Panc1 (cell line): ENCODE measurements around the gene RBM23. TPM values are rescaled to one million over a fixed set of nuclear protein-coding genes. Genes with fewer than 3 reads are reported as not detected.

Source experiments
- ATAC-seq: fragments of 200-7000 bp; cut with Tn5 transposase; 2 replicates; pipeline ENCODE4 v1.9.1; 2020; ENCODE audit warnings: mild to moderate bottlenecking, moderate library complexity
- BruUV-seq: library from RNA; stranded (reverse); fragments of 400-500 nt; replicated peaks from 2 replicates; lab custom pipeline; 2021; lab: Mats Ljungman, UMichigan
- CTCF ChIA-PET: fragments of 300-600 bp; sonication (Branson Sonifier 250); formaldehyde crosslinking; loops from one replicate; lab custom pipeline; 2022; ENCODE audit warnings: antibody characterized with exemption; lab: Charles Lee
- POLR2A ChIA-PET: fragments of 300-600 bp; sonication (Branson Sonifier 250); formaldehyde crosslinking; loops from one replicate; lab custom pipeline; 2022; ENCODE audit warnings: antibody characterized with exemption; lab: Charles Lee
- DNase-seq: peaks from one replicate; pipeline ENCODE4 v3.0.0-alpha.2; 2010; ENCODE audit warnings: low read depth, low spot score
- H3K27ac ChIP-seq: 2 replicates; pipeline ENCODE4 v1.5.1; 2011; ENCODE audit warnings: mild to moderate bottlenecking, low read length, inconsistent platforms
- H3K27me3 ChIP-seq: fragments of 200-500 bp; sonication (Bioruptor generic); 2 replicates; pipeline ENCODE4 v1.6.0; 2014; ENCODE audit warnings: low read length, inconsistent platforms; ENCODE audit not compliant: control insufficient read depth, insufficient read depth
- H3K36me3 ChIP-seq: fragments of 200-500 bp; sonication (Bioruptor generic); 2 replicates; pipeline ENCODE4 v1.5.1; 2014; ENCODE audit warnings: inconsistent platforms, mild to moderate bottlenecking, low read length, moderate library complexity; ENCODE audit not compliant: control insufficient read depth, insufficient read depth
- H3K4me1 ChIP-seq: 2 replicates; pipeline ENCODE4 v1.5.1; 2011; ENCODE audit warnings: inconsistent platforms, mild to moderate bottlenecking, low read length, moderate library complexity; ENCODE audit not compliant: control insufficient read depth, insufficient read depth
- H3K4me3 ChIP-seq, 2 experiments: 2 replicates each; pipeline ENCODE4 v1.5.1; 2011 to 2012; ENCODE audit warnings: low read depth in 2 of 2, low read length in 2 of 2, mild to moderate bottlenecking in 2 of 2, inconsistent platforms in 1 of 2, moderate library complexity in 1 of 2
- H3K9me3 ChIP-seq: fragments of 200-500 bp; sonication (Bioruptor generic); 2 replicates; pipeline ENCODE4 v1.5.1; 2014; ENCODE audit warnings: low read depth, mild to moderate bottlenecking, inconsistent platforms, low read length, moderate library complexity; ENCODE audit not compliant: control insufficient read depth, insufficient read depth
- CTCF ChIP-seq: fragments of 450-650 bp; IDR thresholded peaks from 2 replicates; pipeline ENCODE4 v1.5.1; 2017; ENCODE audit warnings: mild to moderate bottlenecking
- POLR2AphosphoS5 ChIP-seq: IDR thresholded peaks from 2 replicates; pipeline ENCODE4 v1.6.1; 2012; ENCODE audit warnings: mild to moderate bottlenecking, low read depth, low read length, moderate library complexity
- SIN3A ChIP-seq: IDR thresholded peaks from 2 replicates; pipeline ENCODE4 v1.6.1; 2012; ENCODE audit warnings: low read depth, mild to moderate bottlenecking, low read length, moderate library complexity, borderline replicate concordance; ENCODE audit not compliant: insufficient read depth
- TCF7L2 ChIP-seq: IDR thresholded peaks from 2 replicates; pipeline ENCODE4 v1.6.1; 2011; ENCODE audit warnings: mild to moderate bottlenecking, low read depth, low read length, inconsistent platforms
- in situ Hi-C: cut with HindIII; loops from 2 replicates; pipeline ENCODE4 v1.10.0; 2016; ENCODE audit warnings: low sequenced_read_pairs, low pct_unique_long_range_greater_than_20kb
- intact Hi-C: fragments of 100-400 bp; cut with micrococcal nuclease; formaldehyde crosslinking; loops from one replicate; pipeline ENCODE4 v1.10.0; 2022; ENCODE audit not compliant: unreplicated experiment
- total RNA-seq: library from RNA; stranded (reverse); gene quantifications from one replicate; pipeline ENCODE4 v1.2.1, GENCODE V29; 2021; ENCODE audit not compliant: unreplicated experiment
- TF ChIP-seq, protein P1 (sequence below), 2 experiments: IDR thresholded peaks; 2 replicates each; pipeline ENCODE4 v1.6.1; 2011 to 2012; ENCODE audit warnings: low read depth in 2 of 2, control low read depth in 1 of 2, low read length in 1 of 2, mild to moderate bottlenecking in 1 of 2, moderate library complexity in 1 of 2; ENCODE audit not compliant: insufficient read depth in 1 of 2

The RBM23 gene
- total RNA-seq, 1 experiment from 2014 or later = 47.2 TPM

GRCh38 chr14:22908601-22909000 lies 10.3 kb downstream of the RBM23 start:
- DNase-seq (no peak), ATAC-seq (no peak)
- H3K36me3 ChIP-seq = peaks cover 19% of the 10 kb centered on the region
- BruUV-seq = no TSS peak
- POLR2A ChIA-PET = no interaction called here
- TF ChIP-seq TCF7L2 = no peak
- no peak for TF ChIP-seq POLR2AphosphoS5
- no peak overlapping the region for H3K27ac ChIP-seq
- H3K9me3 ChIP-seq = no peaks in the 10 kb centered on the region
- H3K27me3 ChIP-seq = no peaks in the 10 kb centered on the region
- intact Hi-C loops = no loop called here
- CTCF ChIA-PET = no interaction called here
- H3K4me1 ChIP-seq = no peaks in the 10 kb centered on the region
- in situ Hi-C loops = no loop called here
- no peak overlapping the region for H3K4me3 ChIP-seq

DNA sequence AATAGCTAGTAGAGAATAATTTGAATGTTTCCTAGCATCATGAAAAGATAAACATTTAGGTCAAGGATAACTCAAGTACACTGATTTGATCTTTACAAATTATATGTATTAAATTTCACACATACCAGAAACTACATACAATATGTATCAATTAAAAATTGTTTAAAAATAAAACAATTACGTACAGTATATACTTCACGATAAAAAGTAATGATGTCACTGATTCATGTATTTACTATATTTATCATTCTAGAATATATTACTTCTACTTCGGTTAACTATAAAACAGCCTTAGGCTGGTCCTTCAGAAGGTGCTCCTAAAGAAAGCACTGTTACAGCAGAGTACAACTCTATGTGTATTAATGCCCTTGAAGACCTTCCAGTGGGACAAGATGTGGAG lies 11.5 kb downstream of the RBM23 start:
- Histone ChIP-seq H3K4me3 (no peak overlapping the region), H3K27ac (no peak overlapping the region), H3K4me1 (no peaks in the 10 kb centered on the region), H3K36me3 (peaks cover 19% of the 10 kb centered on the region), H3K9me3 (no peaks in the 10 kb centered on the region), H3K27me3 (no peaks in the 10 kb centered on the region)
- no peak for ATAC-seq
- TF ChIP-seq SIN3A (no peak), TCF7L2 (no peak), POLR2AphosphoS5 (no peak), CTCF (no peak)
- TF ChIP-seq, protein P1, sequence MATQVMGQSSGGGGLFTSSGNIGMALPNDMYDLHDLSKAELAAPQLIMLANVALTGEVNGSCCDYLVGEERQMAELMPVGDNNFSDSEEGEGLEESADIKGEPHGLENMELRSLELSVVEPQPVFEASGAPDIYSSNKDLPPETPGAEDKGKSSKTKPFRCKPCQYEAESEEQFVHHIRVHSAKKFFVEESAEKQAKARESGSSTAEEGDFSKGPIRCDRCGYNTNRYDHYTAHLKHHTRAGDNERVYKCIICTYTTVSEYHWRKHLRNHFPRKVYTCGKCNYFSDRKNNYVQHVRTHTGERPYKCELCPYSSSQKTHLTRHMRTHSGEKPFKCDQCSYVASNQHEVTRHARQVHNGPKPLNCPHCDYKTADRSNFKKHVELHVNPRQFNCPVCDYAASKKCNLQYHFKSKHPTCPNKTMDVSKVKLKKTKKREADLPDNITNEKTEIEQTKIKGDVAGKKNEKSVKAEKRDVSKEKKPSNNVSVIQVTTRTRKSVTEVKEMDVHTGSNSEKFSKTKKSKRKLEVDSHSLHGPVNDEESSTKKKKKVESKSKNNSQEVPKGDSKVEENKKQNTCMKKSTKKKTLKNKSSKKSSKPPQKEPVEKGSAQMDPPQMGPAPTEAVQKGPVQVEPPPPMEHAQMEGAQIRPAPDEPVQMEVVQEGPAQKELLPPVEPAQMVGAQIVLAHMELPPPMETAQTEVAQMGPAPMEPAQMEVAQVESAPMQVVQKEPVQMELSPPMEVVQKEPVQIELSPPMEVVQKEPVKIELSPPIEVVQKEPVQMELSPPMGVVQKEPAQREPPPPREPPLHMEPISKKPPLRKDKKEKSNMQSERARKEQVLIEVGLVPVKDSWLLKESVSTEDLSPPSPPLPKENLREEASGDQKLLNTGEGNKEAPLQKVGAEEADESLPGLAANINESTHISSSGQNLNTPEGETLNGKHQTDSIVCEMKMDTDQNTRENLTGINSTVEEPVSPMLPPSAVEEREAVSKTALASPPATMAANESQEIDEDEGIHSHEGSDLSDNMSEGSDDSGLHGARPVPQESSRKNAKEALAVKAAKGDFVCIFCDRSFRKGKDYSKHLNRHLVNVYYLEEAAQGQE (IDR thresholded peaks at IDR 0.05; ENCODE audit: insufficient read depth in 1 of 2, low read depth in 2 of 2, low read length in 1 of 2) = no peak
- CTCF ChIA-PET = no interaction called here
- DNase-seq = no peak
- in situ Hi-C loops (no loop called here), intact Hi-C loops (no loop called here)
- POLR2A ChIA-PET = no interaction called here
- no TSS peak for BruUV-seq

DNA sequence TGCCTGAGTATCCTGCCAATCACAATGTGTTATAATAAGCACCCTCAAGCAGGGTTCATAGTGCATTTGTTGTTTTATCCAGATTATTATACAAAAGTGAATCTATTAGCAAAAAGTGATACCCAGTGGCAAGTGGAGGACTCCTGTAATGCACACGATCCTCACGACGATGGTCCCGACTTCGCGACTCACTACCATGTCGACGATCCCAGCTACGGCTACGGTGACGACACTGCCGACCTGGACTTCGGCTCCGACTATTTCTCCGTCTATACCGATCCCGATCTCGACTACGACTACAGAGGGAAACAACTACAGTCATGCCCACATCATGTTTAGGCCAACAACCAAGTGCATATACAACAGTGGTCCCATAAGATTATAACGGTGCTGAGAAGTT lies 12.9 kb downstream of the RBM23 start:
- Histone ChIP-seq H3K4me1 (no peaks in the 10 kb centered on the region), H3K4me3 (no peak overlapping the region), H3K9me3 (no peaks in the 10 kb centered on the region), H3K36me3 (peaks cover 22% of the 10 kb centered on the region), H3K27me3 (no peaks in the 10 kb centered on the region), H3K27ac (no peak overlapping the region)
- ChIA-PET POLR2A (no interaction called here), CTCF (no interaction called here)
- in situ Hi-C loops (no loop called here), intact Hi-C loops (no loop called here)
- BruUV-seq = no TSS peak
- no peak for TF ChIP-seq CTCF
- TF ChIP-seq SIN3A = no peak
- TF ChIP-seq POLR2AphosphoS5 = no peak
- ATAC-seq (no peak), DNase-seq (no peak)
